Activated CD4-positive, alpha-beta T cell treated with anti-CD3 and anti-CD28 coated beads, Interleukin-2, amount 50 U/mL, for 16 hours (primary cell): ENCODE measurements around the gene SATB2.

ENCODE experiments used
- DNase-seq: peaks from one replicate; pipeline ENCODE4 v3.0.0-alpha.2; 2020

Gene SATB2

GRCh38 chr2:199317646-199318045 lies 140.1 kb downstream of the SATB2 start:
- DNase-seq: no peak

- no peak for DNase-seq
Measured at GRCh38 chr2:199316851-199317250, 140.9 kb downstream of the SATB2 start.

- no peak for DNase-seq
Measured at GRCh38 chr2:199315299-199316179, 142.2 kb downstream of the SATB2 start.

- no peak for DNase-seq
Measured at GRCh38 chr2:199312931-199313330, 144.8 kb downstream of the SATB2 start.

- DNase-seq: no peak
Measured at GRCh38 chr2:199310771-199311585, 146.8 kb downstream of the SATB2 start.

GRCh38 chr2:199309973-199310372 lies 147.8 kb downstream of the SATB2 start:
- DNase-seq: no peak

- no peak for DNase-seq
Measured at GRCh38 chr2:199309411-199309810, 148.3 kb downstream of the SATB2 start.

GRCh38 chr2:199308567-199308966 lies 149.2 kb downstream of the SATB2 start:
- DNase-seq: no peak

- DNase-seq: no peak
Measured at GRCh38 chr2:199307461-199307860, 150.3 kb downstream of the SATB2 start.

GRCh38 chr2:199306116-199306515 lies 151.6 kb downstream of the SATB2 start:
- DNase-seq: no peak

- DNase-seq: no peak
Measured at GRCh38 chr2:199303728-199304177, 154.0 kb downstream of the SATB2 start.

- DNase-seq: no peak
Measured at GRCh38 chr2:199302851-199303250, 154.9 kb downstream of the SATB2 start.

- no peak for DNase-seq
Measured at GRCh38 chr2:199288424-199288823, 169.3 kb downstream of the SATB2 start.

GRCh38 chr2:199282309-199282708 lies 175.4 kb downstream of the SATB2 start:
- DNase-seq: no peak

- DNase-seq: no peak
Measured at GRCh38 chr2:199279146-199279545, 178.6 kb downstream of the SATB2 start.

GRCh38 chr2:199278099-199278498 lies 179.6 kb downstream of the SATB2 start:
- DNase-seq: no peak

GRCh38 chr2:199273042-199273511 lies 184.7 kb downstream of the SATB2 start:
- no peak for DNase-seq

- DNase-seq: no peak
Measured at GRCh38 chr2:199261936-199262335, 195.8 kb downstream of the SATB2 start.

GRCh38 chr2:199261239-199261638 lies 196.5 kb downstream of the SATB2 start:
- no peak for DNase-seq

- no peak for DNase-seq
Measured at GRCh38 chr2:199259671-199260070, 198.1 kb downstream of the SATB2 start.

- DNase-seq: no peak
Measured at GRCh38 chr2:199258291-199258690, 199.4 kb downstream of the SATB2 start.

- no peak for DNase-seq
Measured at GRCh38 chr2:199257261-199258224, 200.2 kb downstream of the SATB2 start.

- DNase-seq: no peak
Measured at GRCh38 chr2:199230091-199230490, 227.6 kb downstream of the SATB2 start.
